ENCODE data around the gene KNG1.

The KNG1 gene

DNA sequence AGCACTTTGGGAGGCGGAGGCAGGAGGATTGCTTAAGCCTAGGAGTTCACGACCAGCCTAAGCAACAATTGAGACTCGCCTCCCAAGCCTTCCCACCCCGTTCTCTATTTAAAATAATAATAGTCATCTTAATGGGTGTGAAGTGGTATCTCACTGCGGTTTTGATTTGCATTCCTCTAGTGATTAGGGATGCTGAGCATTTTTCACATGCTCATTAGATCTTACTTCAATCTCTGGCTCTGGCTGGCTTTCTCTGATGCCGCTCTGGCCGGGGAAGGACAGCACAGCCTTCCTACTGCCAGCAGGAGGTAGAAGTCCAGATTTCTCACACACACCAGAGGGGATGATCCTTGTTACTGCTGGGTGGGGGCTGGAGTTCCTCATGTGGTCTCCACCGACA lies 58.8 kb downstream of the KNG1 start:
- Mint-ChIP-seq H3K4me3 (no peak overlapping the region), H3K27ac (no peak overlapping the region), H3K27me3 (ENCODE audit: low read depth, poor library complexity) (peaks cover 37% of the 10 kb centered on the region), H3K9me3 (peaks cover 5% of the 10 kb centered on the region), H3K36me3 (ENCODE audit: low read depth) (no peaks in the 10 kb centered on the region), H3K4me1 (peaks cover 10% of the 10 kb centered on the region)
- TF ChIP-seq, protein P1, sequence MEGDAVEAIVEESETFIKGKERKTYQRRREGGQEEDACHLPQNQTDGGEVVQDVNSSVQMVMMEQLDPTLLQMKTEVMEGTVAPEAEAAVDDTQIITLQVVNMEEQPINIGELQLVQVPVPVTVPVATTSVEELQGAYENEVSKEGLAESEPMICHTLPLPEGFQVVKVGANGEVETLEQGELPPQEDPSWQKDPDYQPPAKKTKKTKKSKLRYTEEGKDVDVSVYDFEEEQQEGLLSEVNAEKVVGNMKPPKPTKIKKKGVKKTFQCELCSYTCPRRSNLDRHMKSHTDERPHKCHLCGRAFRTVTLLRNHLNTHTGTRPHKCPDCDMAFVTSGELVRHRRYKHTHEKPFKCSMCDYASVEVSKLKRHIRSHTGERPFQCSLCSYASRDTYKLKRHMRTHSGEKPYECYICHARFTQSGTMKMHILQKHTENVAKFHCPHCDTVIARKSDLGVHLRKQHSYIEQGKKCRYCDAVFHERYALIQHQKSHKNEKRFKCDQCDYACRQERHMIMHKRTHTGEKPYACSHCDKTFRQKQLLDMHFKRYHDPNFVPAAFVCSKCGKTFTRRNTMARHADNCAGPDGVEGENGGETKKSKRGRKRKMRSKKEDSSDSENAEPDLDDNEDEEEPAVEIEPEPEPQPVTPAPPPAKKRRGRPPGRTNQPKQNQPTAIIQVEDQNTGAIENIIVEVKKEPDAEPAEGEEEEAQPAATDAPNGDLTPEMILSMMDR (IDR thresholded peaks at IDR 0.05), result no peak
- no peak for DNase-seq

DNA sequence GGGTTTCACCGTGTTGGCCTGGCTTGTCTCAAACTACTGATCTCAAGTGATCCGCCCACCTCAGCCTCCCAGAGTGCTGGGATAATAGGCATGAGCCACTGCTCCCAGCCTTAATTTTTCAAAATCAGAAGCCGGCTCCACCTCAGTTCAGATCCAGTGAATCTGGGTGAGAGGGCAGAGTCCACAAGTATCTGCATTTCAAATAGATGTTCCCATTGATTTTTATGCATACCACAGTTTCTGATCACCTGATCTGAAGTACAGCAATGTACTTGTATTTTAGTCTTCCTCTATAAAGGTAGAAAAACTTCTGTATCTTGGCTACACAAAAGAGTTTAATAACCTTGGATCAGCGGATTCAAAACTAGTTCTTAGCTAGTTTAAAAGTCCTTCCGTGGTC lies 62.0 kb downstream of the KNG1 start:
- H3K9me3 Mint-ChIP-seq, result peaks cover 5% of the 10 kb centered on the region
- no peak overlapping the region for H3K27ac Mint-ChIP-seq
- H3K4me3 Mint-ChIP-seq, result no peak overlapping the region
- H3K27me3 Mint-ChIP-seq (ENCODE audit: low read depth, poor library complexity), result peaks cover 30% of the 10 kb centered on the region
- TF ChIP-seq, protein P1 (IDR thresholded peaks at IDR 0.05), result no peak
- DNase-seq, result no peak
- peaks cover 15% of the 10 kb centered on the region for H3K4me1 Mint-ChIP-seq
- H3K36me3 Mint-ChIP-seq (ENCODE audit: low read depth), result peaks cover 8% of the 10 kb centered on the region

DNA sequence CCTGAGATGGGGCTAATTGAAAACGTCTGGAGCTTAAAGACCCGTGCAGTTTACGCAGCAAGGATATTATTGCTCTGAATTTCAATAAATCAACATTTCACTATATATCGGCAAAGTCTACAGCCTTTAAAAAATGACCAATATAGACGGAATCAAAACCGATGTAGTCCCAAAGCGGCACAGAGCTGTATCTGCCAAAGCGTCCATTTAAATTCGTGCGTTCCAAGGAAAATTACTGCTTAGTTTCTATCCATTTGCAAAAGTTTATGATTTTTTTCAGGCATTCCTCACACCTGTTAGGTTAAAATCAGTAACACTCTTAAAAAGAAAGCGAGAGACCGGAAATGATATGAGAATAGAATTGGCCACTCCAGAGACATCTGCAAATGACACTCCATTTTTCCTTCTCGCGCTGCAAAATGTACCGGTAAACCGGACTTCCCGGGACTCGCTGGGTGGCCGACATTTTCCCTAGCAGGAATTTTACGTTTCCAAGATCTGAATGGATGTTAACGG lies 65.4 kb downstream of the KNG1 start:
- peaks cover 49% of the 10 kb centered on the region for H3K4me1 Mint-ChIP-seq
- H3K4me3 Mint-ChIP-seq, result peak overlapping the region; percentile 98
- H3K9me3 Mint-ChIP-seq, result no peaks in the 10 kb centered on the region
- peak overlapping the region; percentile 93 for H3K27ac Mint-ChIP-seq
- TF ChIP-seq, protein P1 (IDR thresholded peaks at IDR 0.05), result no peak
- H3K36me3 Mint-ChIP-seq (ENCODE audit: low read depth), result peaks cover 42% of the 10 kb centered on the region
- no peak for DNase-seq
- H3K27me3 Mint-ChIP-seq (ENCODE audit: low read depth, poor library complexity), result peaks cover 11% of the 10 kb centered on the region

DNA sequence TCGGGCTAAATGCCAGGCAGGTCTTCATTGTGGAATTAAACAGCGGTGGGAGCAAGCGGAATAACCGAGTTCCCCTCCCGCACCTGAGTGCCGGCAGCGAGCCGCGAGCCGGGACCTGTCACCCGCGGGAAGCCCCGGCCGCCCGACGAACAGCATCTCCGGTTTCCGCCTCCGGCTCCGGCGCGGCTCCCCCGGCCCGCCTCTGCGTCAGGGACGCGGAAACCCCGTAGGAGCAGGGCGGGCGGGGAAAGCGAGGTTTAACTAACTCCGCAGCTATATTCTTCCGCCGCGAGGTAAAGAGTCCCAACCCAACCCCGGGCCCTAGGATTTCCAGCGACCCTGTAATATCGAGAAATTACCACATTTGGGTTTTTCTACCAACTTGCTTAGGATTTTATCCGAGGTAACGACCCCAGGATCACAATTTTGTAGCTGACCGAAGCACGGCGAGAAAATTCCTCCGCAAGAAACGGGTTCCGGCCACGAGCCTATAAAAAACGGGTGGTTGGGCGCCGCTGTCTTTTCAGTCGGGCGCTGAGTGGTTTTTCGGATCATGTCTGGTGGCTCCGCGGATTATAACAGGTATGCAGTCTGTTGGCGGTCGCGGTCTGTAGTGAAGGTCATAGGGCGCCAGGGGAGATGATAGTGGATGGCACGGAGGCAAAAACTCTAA lies 66.0 kb downstream of the KNG1 start, which contains the start of gene EIF4A2:
TSS of gene EIF4A2 (plus strand) at position 520 of the 673 bp plus-strand sequence. CDS start at position 554, 34 bp downstream.
- H3K36me3 Mint-ChIP-seq (ENCODE audit: low read depth), result peaks cover 48% of the 10 kb centered on the region
- peaks cover 11% of the 10 kb centered on the region for H3K27me3 Mint-ChIP-seq (ENCODE audit: low read depth, poor library complexity)
- peak within 1 kb of the TSS; percentile 99 for H3K27ac Mint-ChIP-seq
- H3K4me1 Mint-ChIP-seq, result peaks cover 55% of the 10 kb centered on the region
- TF ChIP-seq, protein P1 (IDR thresholded peaks at IDR 0.05), result no peak
- no peaks in the 10 kb centered on the region for H3K9me3 Mint-ChIP-seq
- peak within 1 kb of the TSS; percentile 98 for H3K4me3 Mint-ChIP-seq
- DNase-seq, result peak; percentile 92

DNA sequence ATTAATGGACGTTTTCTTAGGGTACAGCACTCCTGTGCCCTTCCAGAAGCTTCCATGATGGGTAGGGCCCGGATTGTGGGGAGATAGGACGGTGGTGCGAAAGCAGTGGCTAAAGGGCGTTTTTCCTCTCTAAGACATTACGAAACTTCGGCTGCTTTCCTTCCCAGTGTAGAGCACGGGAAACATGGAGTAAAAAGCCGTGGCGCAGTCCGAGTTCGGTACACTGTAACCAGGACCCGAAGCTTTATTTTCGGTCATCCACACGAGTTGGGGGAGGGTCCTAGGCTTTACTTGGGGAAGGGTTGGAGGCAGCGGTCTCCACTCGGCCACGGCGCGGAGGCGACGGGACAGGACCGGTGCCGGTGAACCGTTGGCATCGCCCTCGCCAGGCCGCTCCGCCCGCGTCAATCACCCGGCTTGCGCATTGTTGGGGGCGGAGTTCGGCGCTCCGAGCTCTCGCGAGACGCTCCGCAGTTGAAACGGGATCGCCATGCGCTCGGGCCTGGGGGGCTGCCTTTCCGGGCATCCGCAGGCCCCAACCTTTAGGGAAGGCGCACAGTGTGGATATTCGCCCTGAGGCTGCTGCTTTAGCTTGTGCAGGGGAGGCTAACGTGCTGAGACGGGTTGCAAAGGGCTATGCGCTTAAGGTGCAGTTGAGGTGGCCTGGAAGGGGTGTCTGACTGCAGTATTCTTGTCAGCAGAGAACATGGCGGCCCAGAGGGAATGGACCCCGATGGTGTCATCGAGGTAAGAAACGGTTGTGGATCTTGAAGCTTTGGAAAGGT lies 66.8 kb downstream of the KNG1 start:
- Mint-ChIP-seq H3K27me3 (ENCODE audit: low read depth, poor library complexity) (peaks cover 11% of the 10 kb centered on the region), H3K9me3 (no peaks in the 10 kb centered on the region), H3K36me3 (ENCODE audit: low read depth) (peaks cover 55% of the 10 kb centered on the region), H3K4me1 (peaks cover 55% of the 10 kb centered on the region), H3K4me3 (peak overlapping the region; percentile 98), H3K27ac (peak overlapping the region; percentile 99)
- TF ChIP-seq, protein P1 (IDR thresholded peaks at IDR 0.05), result no peak
- DNase-seq, result peak; percentile 83

Measured in nephron progenitor cell (in vitro differentiated cells).